Body of pancreas (tissue), 4 donors: ENCODE results near the gene PCBP3.
"Not testable (repeated sequence)": the region's sequence is repeated elsewhere in the genome, so short reads cannot be mapped to it uniquely, and the experiment has no call there.

Source experiments
- CTCF ChIP-seq, 7 experiments: fragments of 450-650 bp in 4 of 7; fragments of 200-600 bp in 3 of 7; sonication (generic) in 3 of 7; IDR thresholded peaks; one replicate each; pipeline ENCODE4 v1.5.1; 2016 to 2019; ENCODE audit warnings: antibody characterized with exemption in 7 of 7
- POLR2A ChIP-seq, 3 donors: fragments of 450-650 bp; IDR thresholded peaks; one replicate each; pipeline ENCODE4 v1.6.1; 2016; ENCODE audit warnings: antibody characterized with exemption in 3 of 3, mild to moderate bottlenecking in 2 of 3

DNA sequence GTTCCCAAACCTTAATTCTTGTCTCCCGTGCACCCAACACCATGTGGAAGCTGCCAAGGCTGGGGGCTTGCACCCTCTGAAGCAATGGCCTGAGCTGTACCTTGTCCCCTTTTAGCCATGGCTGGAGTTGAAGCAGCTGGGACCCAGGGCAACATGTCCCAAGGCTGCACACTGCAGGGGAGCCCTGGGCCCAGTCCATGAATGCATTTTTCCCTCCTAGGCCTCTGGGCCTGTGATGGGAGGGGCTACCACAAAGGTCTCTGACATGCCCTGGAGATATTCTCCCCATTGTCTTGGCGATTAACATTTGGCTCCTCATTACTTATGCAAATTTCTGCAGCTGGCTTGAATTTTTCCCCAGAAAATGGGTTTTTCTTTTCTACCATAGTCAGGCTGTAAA lies 317.9 kb downstream of the PCBP3 start:
- TF ChIP-seq POLR2A, CTCF (IDR thresholded peaks at IDR 0.05): not testable (repeated sequence)
